HepG2 (cell line): ENCODE results near the gene KCNJ5. TPM values are rescaled to one million over a fixed set of nuclear protein-coding genes. Genes with fewer than 3 reads are reported as not detected.

Source experiments
- ATAC-seq: fragments of 200-7000 bp; cut with Tn5 transposase; 3 replicates; pipeline ENCODE4 v1.9.1; 2020; ENCODE audit warnings: mild to moderate bottlenecking, moderate library complexity
- BruUV-seq: library from RNA; stranded (reverse); fragments of 400-500 nt; replicated peaks from 2 replicates; lab custom pipeline; 2021; lab: Mats Ljungman, UMichigan
- CTCF ChIA-PET: fragments of 300-600 bp; formaldehyde crosslinking; extraction: SDS; loops from one replicate; lab custom pipeline; 2021; ENCODE audit warnings: low total read pairs, inconsistent platforms, low intra/inter-chr PET ratio; lab: Yijun Ruan, JAX
- POLR2A ChIA-PET: fragments of 350-600 bp; sonication (Branson Sonifier 250); formaldehyde crosslinking; loops from one replicate; lab custom pipeline; 2020; ENCODE audit warnings: antibody characterized with exemption, inconsistent platforms; lab: Yijun Ruan, JAX
- DNase-seq: peaks from one replicate; pipeline ENCODE4 v3.0.0-alpha.2; 2015; ENCODE audit warnings: low spot score
- FAIRE-seq: peaks from 3 replicates; lab custom pipeline; 2011; peaks lifted over from hg19 to GRCh38; lab: Jason Lieb, UNC
- H2AFZ ChIP-seq: one replicate; pipeline ENCODE4 v1.6.1; 2011; ENCODE audit warnings: low read length, inconsistent platforms
- H3K27ac ChIP-seq: fragments of 300-600 bp; 3 replicates; pipeline ENCODE4 v1.8.0; 2011; ENCODE audit warnings: mixed run types, mild to moderate bottlenecking, mixed read lengths, low read length, inconsistent platforms; ENCODE audit not compliant: insufficient read depth; ENCODE audit errors: extremely low read length
- H3K27me3 ChIP-seq, 2 experiments: fragments of 200-600 bp in 1 of 2; 2 replicates in 1 of 2; 3 replicates in 1 of 2; pipeline versions ENCODE4 v1.6.0 to v1.8.0; 2011; ENCODE audit warnings: low read length in 2 of 2, mild to moderate bottlenecking in 2 of 2, moderate library complexity in 2 of 2, inconsistent platforms in 1 of 2; ENCODE audit not compliant: insufficient read depth in 2 of 2, control insufficient read depth in 1 of 2
- H3K36me3 ChIP-seq, 2 experiments: fragments of 200-600 bp in 1 of 2; replicated peaks in 1 of 2; 2 replicates in 1 of 2; 3 replicates in 1 of 2; pipeline versions ENCODE4 v1.5.1 to v1.8.0; 2011; ENCODE audit warnings: low read length in 2 of 2, inconsistent platforms in 1 of 2; ENCODE audit not compliant: insufficient read depth in 2 of 2, control insufficient read depth in 1 of 2
- H3K4me1 ChIP-seq: 2 replicates; pipeline ENCODE4 v1.5.1; 2012; ENCODE audit warnings: low read length, inconsistent platforms; ENCODE audit not compliant: insufficient read depth
- H3K4me2 ChIP-seq: 2 replicates; pipeline ENCODE4 v1.6.0; 2011; ENCODE audit warnings: low read depth, low read length, inconsistent platforms
- H3K4me3 ChIP-seq, 3 experiments: fragments of 200-600 bp in 1 of 3; sonication (generic), shearing (Covaris generic) in 1 of 3; replicated peaks in 1 of 3; 2 replicates each; pipeline ENCODE4 v1.5.1; 2011 to 2016; ENCODE audit warnings: low read length in 3 of 3, inconsistent platforms in 2 of 3, low read depth in 2 of 3, mild to moderate bottlenecking in 2 of 3, control low read depth in 1 of 3, mixed read lengths in 1 of 3; ENCODE audit not compliant: insufficient read depth in 1 of 3
- H3K79me2 ChIP-seq: one replicate; pipeline ENCODE4 v1.6.1; 2011; ENCODE audit warnings: low read length, inconsistent platforms; ENCODE audit not compliant: insufficient read depth
- H3K9ac ChIP-seq: 2 replicates; pipeline ENCODE4 v1.6.0; 2011; ENCODE audit warnings: mild to moderate bottlenecking, low read depth, low read length, inconsistent platforms; ENCODE audit not compliant: insufficient read depth
- H3K9me3 ChIP-seq: 2 replicates; pipeline ENCODE4 v1.5.1; 2012; ENCODE audit warnings: mild to moderate bottlenecking, low read length
- H4K20me1 ChIP-seq: 2 replicates; pipeline ENCODE4 v1.6.0; 2011; ENCODE audit warnings: inconsistent platforms, mild to moderate bottlenecking, low read length, moderate library complexity; ENCODE audit not compliant: insufficient read depth
- AGO2 ChIP-seq: fragments of 200-400 bp; formaldehyde crosslinking; optimal IDR thresholded peaks from 2 replicates; pipeline ENCODE3; 2017; ENCODE audit warnings: mild to moderate bottlenecking, low read depth, low read length, moderate library complexity
- AKNA ChIP-seq: sonication (generic); formaldehyde crosslinking; IDR thresholded peaks from 2 replicates; pipeline ENCODE4 v1.4.0; 2020; ENCODE audit warnings: missing genetic modification reagents, borderline replicate concordance
- DNMT1 ChIP-seq: sonication (generic); formaldehyde crosslinking; IDR thresholded peaks from 2 replicates; pipeline ENCODE4 v1.5.1; 2020; ENCODE audit warnings: mild to moderate bottlenecking, missing genetic modification reagents
- ELF1 ChIP-seq: sonication (generic); formaldehyde crosslinking; IDR thresholded peaks from 2 replicates; pipeline ENCODE4 v1.4.0; 2020; ENCODE audit warnings: missing genetic modification reagents
- KDM4B ChIP-seq: sonication (generic); formaldehyde crosslinking; IDR thresholded peaks from 2 replicates; pipeline ENCODE4 v1.4.0; 2020; ENCODE audit warnings: missing genetic modification reagents
- KLF13 ChIP-seq: sonication (generic); formaldehyde crosslinking; IDR thresholded peaks from 2 replicates; pipeline ENCODE4 v1.4.0; 2020; ENCODE audit warnings: mild to moderate bottlenecking, missing genetic modification reagents
- NFIB ChIP-seq: sonication (generic); formaldehyde crosslinking; IDR thresholded peaks from 2 replicates; pipeline ENCODE4 v1.9.0; 2021; ENCODE audit warnings: missing genetic modification reagents, mild to moderate bottlenecking, borderline replicate concordance
- NR2C2 ChIP-seq: sonication (generic); formaldehyde crosslinking; IDR thresholded peaks from 2 replicates; pipeline ENCODE4 v1.4.0; 2020; ENCODE audit warnings: missing genetic modification reagents, mild to moderate bottlenecking, moderate library complexity, borderline replicate concordance
- NR2F1 ChIP-seq, 2 experiments: fragments of 450-650 bp in 1 of 2; formaldehyde crosslinking in 1 of 2; IDR thresholded peaks; 2 replicates each; pipeline versions ENCODE4 v1.5.0 to v1.6.1; 2016 to 2020; ENCODE audit warnings: mild to moderate bottlenecking in 1 of 2, missing compliant biosample characterization in 1 of 2, missing genetic modification reagents in 1 of 2, moderate library complexity in 1 of 2
- TBX2 ChIP-seq: sonication (generic); formaldehyde crosslinking; IDR thresholded peaks from 2 replicates; pipeline ENCODE4 v1.5.0; 2020; ENCODE audit warnings: missing genetic modification reagents, mild to moderate bottlenecking, borderline replicate concordance
- ZNF160 ChIP-seq: sonication (generic); formaldehyde crosslinking; IDR thresholded peaks from 2 replicates; pipeline ENCODE4 v1.8.0; 2022; ENCODE audit warnings: mild to moderate bottlenecking, inconsistent platforms, missing genetic modification reagents
- ZNF34 ChIP-seq: sonication (generic); formaldehyde crosslinking; IDR thresholded peaks from 2 replicates; pipeline ENCODE4 v1.4.0; 2020; ENCODE audit warnings: mild to moderate bottlenecking, missing genetic modification reagents, borderline replicate concordance
- ZNF354B ChIP-seq: sonication (generic); formaldehyde crosslinking; IDR thresholded peaks from 2 replicates; pipeline ENCODE4 v1.8.0; 2022; ENCODE audit warnings: mild to moderate bottlenecking, missing genetic modification reagents
- ZNF501 ChIP-seq: sonication (generic); formaldehyde crosslinking; IDR thresholded peaks from 2 replicates; pipeline ENCODE4 v1.5.1; 2020; ENCODE audit warnings: mild to moderate bottlenecking, moderate library complexity, missing genetic modification reagents
- whole genome bisulfite sequencing: methylation state at CpG from one replicate; pipeline ENCODE4 v1.1.6; 2017; ENCODE audit warnings: low lambda C conversion rate; 5-methylcytosine and 5-hydroxymethylcytosine counted together
- in situ Hi-C: cut with HindIII; loops from 2 replicates; pipeline ENCODE4 v1.10.0; 2017; ENCODE audit warnings: low pct_unique_long_range_greater_than_20kb; ENCODE audit not compliant: extremely low pct_ligation_motif_present
- intact Hi-C: fragments of 100-400 bp; cut with micrococcal nuclease; formaldehyde crosslinking; loops from one replicate; pipeline ENCODE4 v1.10.0; 2022; ENCODE audit not compliant: unreplicated experiment
- polyA plus RNA-seq, 8 experiments: library from polyadenylated mRNA; depleted of rRNA in 3 of 8; stranded (reverse) in 7 of 8; unstranded in 1 of 8; fragments of >200 nt; fragmentation: Illumina TruSeq in 4 of 8; extraction: Trizol in 4 of 8; gene quantifications; 2 replicates each; pipeline versions ENCODE4 v1.2.1 to v1.2.3, GENCODE V29; 2011 to 2016; ENCODE audit warnings: low read depth in 4 of 8, missing spikeins in 1 of 8, mixed read lengths in 1 of 8; ENCODE audit not compliant: insufficient read depth in 1 of 8
- total RNA-seq, 5 experiments: library from RNA; depleted of rRNA; stranded (reverse); fragments of >200 nt; fragmentation: Illumina TruSeq; extraction: Trizol; gene quantifications; 2 replicates each; pipeline ENCODE4 v1.2.3, GENCODE V29; 2016; ENCODE audit warnings: low read depth in 1 of 5

Gene KCNJ5
- total and polyA plus RNA-seq, 2 of the 13 experiments (the other 11 are each of a cell fraction or from before 2014, with no cell fraction given): not detected

- CTCF ChIA-PET: no interaction called here
- ATAC-seq: no peak
- intact Hi-C loops: no loop called here
- FAIRE-seq: no peak
- in situ Hi-C loops: loop anchor here (25.0 kb wide), 1 partner anchor 793 kb away; no protein-coding TSS in a partner anchor
- 10% methylated on average over 3 of the region's 3 CpGs for WGBS
- POLR2A ChIA-PET: no interaction called here
- Histone ChIP-seq H3K4me1 (peaks cover 24% of the 10 kb centered on the region), H3K4me3 (no peak overlapping the region), H3K27ac (no peak overlapping the region), H3K79me2 (no peaks in the 10 kb centered on the region), H3K36me3 (no peaks in the 10 kb centered on the region), H2AFZ (no peak overlapping the region), H4K20me1 (no peaks in the 10 kb centered on the region), H3K9me3 (no peaks in the 10 kb centered on the region), H3K27me3 (peaks cover 8 to 44% of the 10 kb centered on the region in 2 experiments), H3K4me2 (0 out of 2 replicates have a peak overlapping the region, but pooled peaks have one; percentile 58), H3K9ac (no peak overlapping the region)
- no TSS peak for BruUV-seq
- no peak for DNase-seq
- TF ChIP-seq KDM4B (CRISPR knock-in tag): no peak
Observed at GRCh38 chr11:128894286-128894681, 3.1 kb downstream of the KCNJ5 start.

- intact Hi-C loops: no loop called here
- CTCF ChIA-PET: no interaction called here
- TF ChIP-seq ELF1 (CRISPR knock-in tag) (peak; percentile 70), AGO2 (no peak), ZNF501 (CRISPR knock-in tag) (no peak), AKNA (CRISPR knock-in tag) (no peak), ZNF34 (CRISPR knock-in tag) (no peak), NR2F1 (CRISPR knock-in tag; IDR thresholded peaks at IDR 0.05) (peak in 1 of 2 experiments; percentile 28; a peak in 1 of 4 replicates), TBX2 (CRISPR knock-in tag) (peak; percentile 21; the same call in 1 of the 2 replicates), ZNF354B (CRISPR knock-in tag) (no peak), ZNF160 (CRISPR knock-in tag) (no peak), KLF13 (CRISPR knock-in tag) (no peak), NR2C2 (CRISPR knock-in tag) (peak; percentile 63; the same call in 1 of the 2 replicates), NFIB (CRISPR knock-in tag) (no peak), DNMT1 (CRISPR knock-in tag) (no peak)
Observed at GRCh38 chr11:128894685-128895084, 3.5 kb downstream of the KCNJ5 start.

More at GRCh38 chr11:128894685-128895084, 3.5 kb downstream of the KCNJ5 start:
- Histone ChIP-seq H3K9me3 (no peaks in the 10 kb centered on the region), H3K4me3 (peak overlapping the region in 1 of 3 experiments; percentile 25; a peak in 1 of 6 replicates), H4K20me1 (no peaks in the 10 kb centered on the region), H2AFZ (no peak overlapping the region), H3K9ac (no peak overlapping the region), H3K36me3 (no peaks in the 10 kb centered on the region), H3K27ac (no peak overlapping the region), H3K79me2 (no peaks in the 10 kb centered on the region), H3K27me3 (peaks cover 8 to 40% of the 10 kb centered on the region in 2 experiments), H3K4me2 (peak overlapping the region; percentile 58; the same call in 1 of the 2 replicates), H3K4me1 (peaks cover 24% of the 10 kb centered on the region)
- no peak for FAIRE-seq
- in situ Hi-C loops: loop anchor here (25.0 kb wide), 1 partner anchor 793 kb away; no protein-coding TSS in a partner anchor
- POLR2A ChIA-PET: no interaction called here
- WGBS: under 1% methylated on average over 6 of the region's 6 CpGs
- peak; percentile 68 for ATAC-seq
- peak; percentile 8 for DNase-seq
- BruUV-seq: no TSS peak
